Measurements from ENCODE around the gene TMEM266.

GRCh38 chr15:76127880-76128279 is 68.1 kb downstream of the TMEM266 start:
- TF ChIP-seq CTCF (conservative IDR thresholded peaks at IDR 0.05; ENCODE audit: low read depth, low read length) (no peak), EZH2phosphoT487 (IDR thresholded peaks at IDR 0.05; ENCODE audit: borderline replicate concordance, low read length) (no peak)
